GM18868 (cell line): ENCODE measurements around the gene SPECC1.
"Not testable (repeated sequence)": the region's sequence is repeated elsewhere in the genome, so short reads cannot be mapped to it uniquely, and the experiment has no call there.

Source experiments
- ATAC-seq: cut with Tn5 transposase; IDR thresholded peaks from one replicate; pipeline ENCODE4 v1.9.1; 2021; ENCODE audit warnings: mild to moderate bottlenecking, moderate library complexity; ENCODE audit not compliant: unreplicated experiment

SPECC1 gene

GRCh38 chr17:20066253-20066652, 57.1 kb downstream of the SPECC1 start:
- no peak for ATAC-seq

- ATAC-seq: no peak
Observed at GRCh38 chr17:20067711-20068110, 58.6 kb downstream of the SPECC1 start.

GRCh38 chr17:20068445-20068844, 59.3 kb downstream of the SPECC1 start:
- ATAC-seq: no peak

GRCh38 chr17:20071824-20072691, 62.9 kb downstream of the SPECC1 start:
- no peak for ATAC-seq

DNA sequence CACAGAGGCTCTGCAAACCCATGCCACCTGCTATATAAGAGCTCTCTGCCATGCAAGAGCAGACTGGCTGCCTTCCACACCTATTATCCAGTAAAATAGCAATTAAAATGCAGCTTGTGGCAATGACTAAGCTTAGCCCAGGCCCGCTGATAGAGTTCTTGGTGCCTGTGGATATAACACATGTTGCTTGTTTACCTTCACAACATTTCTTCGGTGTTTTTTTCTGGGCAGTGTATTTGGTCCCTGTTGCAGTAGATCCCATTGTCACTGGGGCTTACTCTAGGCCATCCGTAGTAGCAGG, 63.5 kb downstream of the SPECC1 start:
- no peak for ATAC-seq

DNA sequence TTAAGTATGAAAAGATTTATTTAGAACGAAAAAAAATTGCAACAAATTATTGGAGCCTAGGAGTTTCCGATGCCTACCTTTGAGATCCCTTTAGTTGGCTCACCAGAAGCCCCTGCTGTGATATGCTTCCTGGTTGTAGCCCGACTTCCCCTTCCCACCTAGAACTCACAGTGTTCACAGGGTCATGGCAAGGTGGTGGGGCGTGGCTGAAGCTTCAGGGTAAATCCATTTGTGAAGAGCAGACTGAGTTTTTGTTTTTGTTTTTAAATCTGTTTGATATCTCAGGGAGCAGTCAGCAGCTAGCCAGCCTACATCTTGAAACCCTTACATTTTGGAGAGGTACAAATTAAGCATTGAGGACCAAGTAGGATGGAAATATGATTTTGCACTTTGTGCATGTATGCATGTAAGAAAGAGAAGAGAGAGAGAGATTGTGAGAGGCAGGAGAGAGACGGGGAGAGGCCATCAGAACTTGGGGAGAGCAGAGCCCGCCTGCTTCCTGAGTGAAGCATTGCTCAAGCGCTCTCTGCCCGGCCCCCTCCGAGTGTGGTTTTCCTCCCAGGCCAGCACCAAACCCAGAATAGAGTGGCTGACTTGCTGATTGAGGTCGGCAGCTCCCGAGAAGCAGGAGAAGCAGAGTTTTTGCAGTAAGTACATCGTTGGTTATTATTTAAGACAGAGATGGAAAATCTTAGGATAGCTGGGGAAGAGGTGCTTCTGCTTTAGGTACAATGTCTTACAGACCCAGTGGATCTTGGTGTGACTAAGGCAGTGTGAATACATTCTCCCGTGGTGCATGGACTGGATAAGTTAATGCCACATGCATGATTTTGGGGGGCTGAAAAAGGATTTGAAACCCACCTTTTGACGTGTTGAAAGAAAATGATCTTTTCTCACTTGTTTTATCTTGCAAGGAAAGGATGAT, 64.2 kb downstream of the SPECC1 start:
- peak; percentile 67 for ATAC-seq

DNA sequence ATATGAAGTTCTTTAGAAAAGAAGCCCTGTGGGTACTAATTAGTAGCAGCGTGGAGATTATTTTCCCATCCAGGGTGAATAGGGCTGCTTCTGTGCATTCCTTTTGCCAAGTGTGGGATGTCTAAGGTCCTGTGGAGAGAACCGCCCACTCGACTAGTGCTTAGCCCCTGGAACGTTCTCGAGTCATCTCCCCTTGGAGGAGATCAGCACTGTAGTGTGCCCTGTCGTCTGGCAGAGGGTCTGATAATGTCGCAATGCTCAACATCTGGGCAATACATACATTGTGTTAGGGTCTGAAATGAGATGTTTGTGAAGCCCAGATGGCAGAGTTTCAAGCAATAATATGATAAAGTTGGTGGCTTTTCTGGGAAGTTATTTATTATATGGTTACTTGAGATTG, 64.8 kb downstream of the SPECC1 start:
- ATAC-seq: no peak

- ATAC-seq: peak; percentile 62
Observed at GRCh38 chr17:20074489-20074888, 65.3 kb downstream of the SPECC1 start.

GRCh38 chr17:20076137-20076536, 67.0 kb downstream of the SPECC1 start:
- ATAC-seq: not testable (repeated sequence)

DNA sequence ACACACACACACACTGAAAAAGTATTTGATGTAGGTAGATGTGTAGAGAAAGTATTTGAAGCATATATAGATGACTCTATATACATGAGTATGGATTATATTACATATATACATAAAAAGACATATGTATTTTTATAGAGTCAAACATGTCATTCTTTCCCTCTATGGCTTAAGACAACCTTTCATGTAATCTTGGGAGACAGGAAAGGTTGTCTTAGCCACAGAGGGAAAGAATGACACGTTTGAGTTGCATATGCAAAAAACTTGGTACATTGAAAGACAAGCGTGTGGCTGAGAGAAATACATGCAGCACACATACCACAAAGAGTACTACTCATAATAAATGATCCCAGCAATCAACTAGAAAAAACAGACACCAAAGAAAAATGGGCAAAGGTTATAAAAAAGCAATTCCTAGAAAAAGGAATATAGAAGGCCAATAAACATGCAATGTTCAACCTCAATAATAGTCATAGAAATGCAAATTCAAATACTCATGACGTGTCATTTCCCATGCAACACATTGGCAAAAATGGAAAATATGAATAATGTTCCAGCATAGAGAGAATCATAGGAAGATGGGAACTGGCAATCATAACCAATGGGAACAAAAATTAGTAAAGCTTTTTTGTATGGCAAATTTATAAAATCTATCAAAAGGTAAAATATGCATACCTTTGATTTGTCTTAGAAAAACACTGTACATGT, 69.0 kb downstream of the SPECC1 start:
- ATAC-seq: no peak

- no peak for ATAC-seq
Observed at GRCh38 chr17:20080513-20080912, 71.4 kb downstream of the SPECC1 start.

GRCh38 chr17:20083156-20083859, 74.1 kb downstream of the SPECC1 start:
- no peak for ATAC-seq

DNA sequence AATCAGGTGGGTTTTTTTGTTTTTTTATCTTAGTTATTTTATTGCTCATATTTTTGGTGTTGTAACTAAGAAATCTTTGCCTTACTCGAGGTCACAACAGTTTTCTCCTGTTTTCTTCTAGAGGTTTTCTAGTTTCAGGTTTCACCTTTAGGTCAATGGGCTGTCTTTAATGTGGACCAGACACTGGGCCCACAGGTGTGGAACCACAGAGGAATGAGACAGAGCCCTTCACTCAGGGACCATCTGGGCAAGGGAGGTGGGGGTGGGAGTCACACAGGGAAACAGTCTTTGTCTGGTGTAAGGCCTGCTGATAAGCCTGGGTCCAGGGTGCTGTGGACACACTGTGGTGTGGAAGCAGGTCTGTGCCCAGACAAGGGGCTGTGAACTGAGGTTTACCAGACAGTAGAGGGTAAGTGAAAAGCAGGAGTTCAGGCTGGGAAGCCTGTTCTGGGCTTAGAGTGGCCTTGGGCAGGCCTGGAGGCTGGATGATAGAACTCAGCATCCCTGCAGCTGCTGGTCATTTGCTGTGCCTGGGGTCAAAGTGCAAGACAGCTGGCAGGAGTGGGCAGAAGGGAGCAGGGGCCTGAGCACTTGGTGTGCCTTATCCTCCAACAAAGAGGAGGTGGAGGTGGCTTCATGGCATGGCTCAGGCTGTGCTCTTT, 75.6 kb downstream of the SPECC1 start:
- ATAC-seq: no peak

- ATAC-seq: no peak
Observed at GRCh38 chr17:20085283-20085845, 76.2 kb downstream of the SPECC1 start.

GRCh38 chr17:20086416-20087076, 77.4 kb downstream of the SPECC1 start:
- no peak for ATAC-seq

GRCh38 chr17:20087538-20088250, 78.5 kb downstream of the SPECC1 start:
- ATAC-seq: no peak

DNA sequence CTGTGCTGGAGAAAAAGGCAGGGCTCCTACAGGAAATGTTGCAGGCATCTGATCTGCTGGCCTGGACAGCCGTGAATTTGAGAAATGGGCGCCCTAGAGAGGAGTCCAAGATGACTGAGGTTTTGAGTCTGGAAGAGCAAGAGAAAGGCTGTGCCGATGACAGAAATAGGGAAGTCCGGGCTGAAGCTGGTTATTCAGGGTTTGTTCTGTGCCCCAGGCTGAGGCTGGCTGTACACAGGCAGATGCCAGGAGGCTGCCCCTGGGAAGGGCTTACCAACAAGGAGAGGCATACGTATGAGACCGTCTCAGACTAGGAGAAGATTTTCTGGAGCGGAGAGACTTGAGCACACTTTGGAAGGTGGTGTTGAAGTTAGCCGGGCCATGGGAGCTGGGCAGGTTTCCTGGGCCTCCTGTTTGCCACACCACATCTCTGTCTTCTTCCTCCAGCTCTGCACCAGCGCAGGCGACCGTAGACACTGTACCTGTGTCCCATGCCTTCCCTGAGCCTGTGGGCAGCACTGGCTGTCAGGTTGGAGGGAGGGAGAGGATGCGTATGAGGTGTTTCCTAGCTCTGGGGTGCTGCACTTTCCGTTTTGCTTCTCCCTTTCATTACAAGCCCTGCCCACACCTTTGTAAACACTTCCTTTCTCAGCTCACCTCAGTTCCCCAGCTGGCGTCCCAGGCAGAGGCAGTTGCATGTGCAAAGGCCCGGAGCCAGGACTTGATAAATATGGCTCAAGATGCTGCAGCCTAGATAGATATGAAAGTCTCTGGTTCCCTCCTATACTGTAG, 80.8 kb downstream of the SPECC1 start:
- no peak for ATAC-seq
